Measurements from ENCODE around the gene HJURP.
A peak's percentile ranks its signal among the peaks of the same experiment; 100 is the strongest.

The HJURP gene

DNA sequence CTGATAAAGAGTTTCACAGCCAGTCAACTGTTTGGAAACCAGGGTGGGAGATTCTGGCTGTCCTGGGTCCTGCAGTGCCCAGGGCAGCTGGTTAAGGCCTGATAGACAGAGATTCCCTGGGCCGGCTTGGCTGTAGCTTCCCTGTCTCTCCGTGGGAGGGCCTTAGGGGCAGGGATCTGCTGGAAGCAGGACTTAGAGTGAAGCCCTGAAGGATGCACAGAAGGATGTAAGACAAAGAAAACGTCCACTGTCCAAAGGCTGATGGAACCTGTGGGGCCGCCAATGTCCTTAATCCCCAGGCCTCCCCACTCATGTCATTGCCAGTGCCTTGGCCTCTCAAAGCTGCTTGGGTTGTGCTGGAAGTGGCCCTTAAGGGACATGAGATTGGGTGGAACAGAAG lies 43.2 kb downstream of the HJURP start:
- TF ChIP-seq, protein P1, sequence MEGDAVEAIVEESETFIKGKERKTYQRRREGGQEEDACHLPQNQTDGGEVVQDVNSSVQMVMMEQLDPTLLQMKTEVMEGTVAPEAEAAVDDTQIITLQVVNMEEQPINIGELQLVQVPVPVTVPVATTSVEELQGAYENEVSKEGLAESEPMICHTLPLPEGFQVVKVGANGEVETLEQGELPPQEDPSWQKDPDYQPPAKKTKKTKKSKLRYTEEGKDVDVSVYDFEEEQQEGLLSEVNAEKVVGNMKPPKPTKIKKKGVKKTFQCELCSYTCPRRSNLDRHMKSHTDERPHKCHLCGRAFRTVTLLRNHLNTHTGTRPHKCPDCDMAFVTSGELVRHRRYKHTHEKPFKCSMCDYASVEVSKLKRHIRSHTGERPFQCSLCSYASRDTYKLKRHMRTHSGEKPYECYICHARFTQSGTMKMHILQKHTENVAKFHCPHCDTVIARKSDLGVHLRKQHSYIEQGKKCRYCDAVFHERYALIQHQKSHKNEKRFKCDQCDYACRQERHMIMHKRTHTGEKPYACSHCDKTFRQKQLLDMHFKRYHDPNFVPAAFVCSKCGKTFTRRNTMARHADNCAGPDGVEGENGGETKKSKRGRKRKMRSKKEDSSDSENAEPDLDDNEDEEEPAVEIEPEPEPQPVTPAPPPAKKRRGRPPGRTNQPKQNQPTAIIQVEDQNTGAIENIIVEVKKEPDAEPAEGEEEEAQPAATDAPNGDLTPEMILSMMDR (IDR thresholded peaks at IDR 0.05; ENCODE audit: low read depth, low read length, missing control alignments): no peak
- DNase-seq (ENCODE audit: extremely low read depth, low read depth): no peak
- no peak overlapping the region for H3K4me3 ChIP-seq (replicated peaks; ENCODE audit: low read depth, low read length)

DNA sequence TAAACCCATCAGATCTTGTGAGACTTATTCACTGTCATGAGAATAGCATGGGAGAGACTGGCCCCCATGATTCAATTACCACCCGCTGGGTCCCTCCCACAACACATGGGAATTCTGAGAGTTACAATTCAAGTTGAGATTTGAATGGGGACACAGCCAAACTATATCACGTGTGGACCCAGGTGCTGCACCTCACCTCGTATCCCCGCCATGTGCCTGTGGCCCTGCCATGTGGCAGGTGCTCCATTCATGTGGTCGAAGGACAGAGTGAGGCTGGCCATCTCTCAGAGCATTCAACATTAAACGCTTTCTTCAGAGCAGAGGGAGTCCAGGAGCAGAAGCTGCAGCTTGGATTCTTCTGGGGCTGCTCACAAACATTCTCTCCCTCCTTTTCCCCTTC lies 44.0 kb downstream of the HJURP start:
- H3K4me3 ChIP-seq (replicated peaks; ENCODE audit: low read depth, low read length): no peak overlapping the region
- DNase-seq (ENCODE audit: extremely low read depth, low read depth): no peak
- TF ChIP-seq, protein P1 (IDR thresholded peaks at IDR 0.05; ENCODE audit: low read depth, low read length, missing control alignments): no peak

DNA sequence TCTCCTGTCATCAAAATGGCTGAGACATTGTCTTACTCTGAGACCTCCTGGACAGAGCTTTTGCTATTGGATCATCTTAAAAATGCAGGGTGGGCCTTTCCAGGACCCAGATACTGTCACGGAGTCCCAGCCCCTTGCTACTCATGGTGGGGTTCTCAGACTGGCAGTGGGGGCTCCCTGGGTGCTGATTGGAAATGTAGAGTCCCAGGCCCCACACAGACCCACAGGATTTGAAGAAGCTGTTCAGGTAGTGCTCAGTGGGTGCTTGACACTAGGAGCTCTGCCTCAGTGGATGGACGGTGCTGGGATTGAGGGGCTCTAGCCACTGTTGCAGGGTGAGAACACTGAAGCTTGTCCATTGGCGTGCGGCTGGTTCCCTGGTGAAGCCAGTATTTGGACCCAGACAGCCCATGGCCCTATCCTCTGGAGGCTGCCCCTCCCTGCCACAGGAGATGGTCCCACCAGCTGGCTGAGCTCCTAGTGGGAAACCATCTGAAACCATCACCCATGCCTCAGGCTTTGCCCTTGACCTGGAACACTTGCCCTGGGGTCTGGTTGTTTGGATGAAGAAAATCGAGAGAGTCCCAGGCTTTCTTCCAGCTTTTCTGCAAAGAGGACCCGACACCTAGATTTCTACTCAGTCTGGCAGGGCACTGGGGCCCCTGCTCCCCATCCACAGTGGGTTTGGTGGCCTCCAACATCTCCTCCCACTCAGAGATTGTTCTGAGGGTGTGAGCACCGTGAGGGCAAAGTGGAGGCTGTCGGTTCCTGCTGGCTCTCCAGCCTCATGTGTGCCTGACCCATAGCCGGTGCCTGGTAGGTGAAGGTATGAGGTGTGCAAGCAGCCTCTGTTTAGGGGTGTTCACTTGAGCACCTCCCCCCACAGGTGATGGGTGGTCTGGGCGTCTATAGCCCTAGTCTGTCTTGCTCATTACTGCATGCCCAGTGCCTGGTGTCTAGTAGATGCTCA lies 46.1 kb downstream of the HJURP start:
- no peak for DNase-seq (ENCODE audit: extremely low read depth, low read depth)
- TF ChIP-seq, protein P1 (IDR thresholded peaks at IDR 0.05; ENCODE audit: low read depth, low read length, missing control alignments): no peak
- H3K4me3 ChIP-seq (replicated peaks; ENCODE audit: low read depth, low read length): no peak overlapping the region

DNA sequence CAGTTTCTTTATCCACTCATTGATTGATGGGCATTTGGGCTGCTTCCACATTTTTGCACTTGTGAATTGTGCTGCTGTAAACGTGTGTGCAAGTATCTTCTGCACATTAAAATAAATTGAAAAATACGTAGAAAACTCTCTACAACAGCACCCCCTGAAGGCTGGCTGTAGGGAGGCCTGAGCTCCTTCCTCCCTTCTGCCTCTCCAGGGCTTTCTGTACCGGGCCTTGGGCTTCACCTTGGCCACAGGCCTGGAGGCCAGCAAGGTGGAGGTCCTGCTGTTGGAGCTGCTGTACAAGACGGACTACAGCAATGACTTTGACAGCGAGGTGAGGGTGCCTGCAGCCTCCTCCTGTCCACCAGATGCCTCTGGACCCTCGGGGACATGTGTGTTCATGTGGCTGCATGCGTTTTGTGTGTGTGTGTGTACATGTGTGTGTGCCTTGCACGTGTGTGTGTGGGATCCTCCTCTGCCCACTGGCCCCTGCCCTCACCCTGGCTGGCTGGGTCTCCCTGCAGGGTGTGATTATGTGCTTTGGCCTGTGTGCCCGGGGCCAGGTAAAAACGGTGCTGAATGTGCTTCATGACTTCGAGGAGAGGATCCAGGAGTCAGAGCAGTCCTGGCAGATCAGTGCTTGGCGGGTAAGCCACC lies 47.0 kb downstream of the HJURP start:
- no peak for DNase-seq (ENCODE audit: extremely low read depth, low read depth)
- H3K4me3 ChIP-seq (replicated peaks; ENCODE audit: low read depth, low read length): no peak overlapping the region
- TF ChIP-seq, protein P1 (IDR thresholded peaks at IDR 0.05; ENCODE audit: low read depth, low read length, missing control alignments): peak; percentile 14

DNA sequence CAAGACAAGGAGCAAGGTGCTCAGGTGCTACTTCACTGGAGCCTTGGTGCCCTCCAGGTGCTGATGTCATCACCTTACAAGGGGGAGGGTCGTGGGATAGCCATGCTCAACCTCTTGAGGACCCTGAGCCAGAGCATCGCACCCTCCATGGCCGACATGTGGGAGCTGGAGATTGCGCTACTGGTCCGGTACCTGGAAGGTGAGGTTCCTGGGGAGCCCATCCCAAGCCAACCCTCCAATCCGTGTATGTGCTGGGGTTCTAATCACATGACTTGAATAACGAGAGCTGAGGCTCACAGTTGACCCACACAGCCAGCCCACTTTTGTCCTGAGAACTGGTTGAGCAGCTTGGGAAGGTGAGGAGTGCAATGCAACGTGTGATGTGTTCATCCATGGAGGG lies 50.3 kb downstream of the HJURP start:
- TF ChIP-seq, protein P1 (IDR thresholded peaks at IDR 0.05; ENCODE audit: low read depth, low read length, missing control alignments): no peak
- no peak for DNase-seq (ENCODE audit: extremely low read depth, low read depth)
- H3K4me3 ChIP-seq (replicated peaks; ENCODE audit: low read depth, low read length): no peak overlapping the region

DNA sequence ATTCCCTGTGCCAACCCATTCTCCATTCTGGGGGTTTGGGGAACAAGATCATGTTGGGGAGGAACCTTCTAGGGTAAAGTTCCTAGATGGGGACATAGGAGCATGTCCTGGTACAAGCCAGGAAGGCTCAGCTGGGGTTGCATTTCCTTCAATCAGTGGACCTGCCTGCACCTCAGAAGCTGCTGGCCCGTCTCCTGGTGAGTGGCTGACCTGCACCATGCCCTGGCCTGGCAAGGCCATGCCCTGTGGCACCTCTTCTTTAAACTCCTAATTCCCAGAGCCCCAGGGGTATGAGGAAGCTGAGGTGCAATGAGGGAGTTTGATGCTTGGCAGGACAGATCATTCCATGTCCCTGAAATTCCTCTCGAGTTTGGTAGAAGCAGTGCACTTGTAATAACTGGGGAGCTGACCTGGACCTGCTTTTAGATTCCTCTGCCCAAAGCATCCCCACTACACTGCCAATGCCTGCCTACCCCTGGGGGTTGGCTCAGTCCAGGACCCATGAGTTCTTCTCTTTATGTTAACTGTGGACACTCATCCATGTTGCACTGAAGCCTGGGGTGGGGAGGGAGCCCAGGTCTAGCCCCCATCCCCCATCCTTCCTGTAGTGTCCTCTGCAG lies 50.9 kb downstream of the HJURP start:
- DNase-seq (ENCODE audit: extremely low read depth, low read depth): no peak
- H3K4me3 ChIP-seq (replicated peaks; ENCODE audit: low read depth, low read length): no peak overlapping the region
- TF ChIP-seq, protein P1 (IDR thresholded peaks at IDR 0.05; ENCODE audit: low read depth, low read length, missing control alignments): no peak

All from HFF-Myc (cell line).